H1 (cell line): Measurements from ENCODE around the gene JUP. TPM values are rescaled to one million over a fixed set of nuclear protein-coding genes. Genes with fewer than 3 reads are reported as not detected.

ENCODE experiments used
- ATF3 ChIP-seq: IDR thresholded peaks from 2 replicates; pipeline ENCODE4 v1.6.1; 2011; ENCODE audit warnings: low read depth, mild to moderate bottlenecking, low read length; ENCODE audit not compliant: insufficient read depth
- BRCA1 ChIP-seq: IDR thresholded peaks from 2 replicates; pipeline ENCODE4 v1.6.1; 2012; ENCODE audit warnings: low read depth, low read length, improper control_type of control experiment
- CBX8 ChIP-seq: fragments of 300-800, 300-1000 bp; sonication (generic); IDR thresholded peaks from 2 replicates; pipeline ENCODE4 v1.7.1; 2016; ENCODE audit warnings: low read depth, low read length, borderline replicate concordance
- CHD7 ChIP-seq: fragments of 300-600 bp; sonication (generic); IDR thresholded peaks from 2 replicates; pipeline ENCODE4 v1.7.1; 2012; ENCODE audit warnings: low read length, moderate library complexity, mild to moderate bottlenecking, inconsistent platforms; ENCODE audit not compliant: insufficient replicate concordance
- HDAC2 ChIP-seq, 2 experiments: fragments of 300-600 bp in 1 of 2; sonication (generic) in 1 of 2; IDR thresholded peaks; 2 replicates each; pipeline ENCODE4 v1.6.1; 2011 to 2012; ENCODE audit warnings: low read depth in 2 of 2, low read length in 2 of 2, mild to moderate bottlenecking in 2 of 2, moderate library complexity in 2 of 2, borderline replicate concordance in 1 of 2, inconsistent platforms in 1 of 2
- POLR2A ChIP-seq, 2 experiments: IDR thresholded peaks; 1 replicate in 1 of 2; 2 replicates in 1 of 2; pipeline ENCODE4 v1.6.1; 2011; ENCODE audit warnings: low read depth in 2 of 2, low read length in 2 of 2, mild to moderate bottlenecking in 2 of 2; ENCODE audit errors: control extremely low read depth in 1 of 2
- POU5F1 ChIP-seq: IDR thresholded peaks from 2 replicates; pipeline ENCODE4 v1.6.1; 2011; ENCODE audit warnings: low read depth, mild to moderate bottlenecking, low read length, moderate library complexity
- TAF1 ChIP-seq: IDR thresholded peaks from 2 replicates; pipeline ENCODE4 v1.6.1; 2011; ENCODE audit warnings: mild to moderate bottlenecking, low read depth, low read length
- TCF12 ChIP-seq: IDR thresholded peaks from 2 replicates; pipeline ENCODE4 v1.6.1; 2011; ENCODE audit warnings: low read depth, mild to moderate bottlenecking, low read length
- polyA plus RNA-seq, 7 experiments: library from polyadenylated mRNA; depleted of rRNA in 3 of 7; stranded (reverse) in 5 of 7; unstranded in 2 of 7; fragments of >200 nt in 5 of 7; fragments of 200-250 nt in 2 of 7; gene quantifications; 1 replicate in 5 of 7; 2 replicates in 1 of 7; 4 replicates in 1 of 7; pipeline versions ENCODE4 v1.2.1 to v1.2.3, GENCODE V29; 2011 to 2013; ENCODE audit warnings: missing spikeins in 2 of 7, mixed read lengths in 2 of 7
- total RNA-seq: library from RNA; stranded (reverse); fragmentation: NEBNext Ultra II Directional; extraction: Animal tissue kit (Norgen Biotek cat#: 25700); gene quantifications from 2 replicates; pipeline ENCODE4 v1.2.1, GENCODE V29; 2021

JUP gene
- total and polyA plus RNA-seq, 2 of the 8 experiments (the other 6 are each of a cell fraction or from before 2014, with no cell fraction given), result 62.8 to 102 TPM

- TF ChIP-seq CHD7 (no peak), POU5F1 (0 out of 2 replicates have a peak, but pooled peaks have one; percentile 53), ATF3 (no peak), BRCA1 (no peak), POLR2A (IDR thresholded peaks at IDR 0.05; ENCODE audit: control extremely low read depth in 1 of 2, low read depth in 2 of 2, low read length in 2 of 2) (no peak), HDAC2 (IDR thresholded peaks at IDR 0.05; ENCODE audit: borderline replicate concordance in 1 of 2, low read depth in 2 of 2, low read length in 2 of 2) (peak in 1 of 2 experiments; percentile 88; a peak in 1 of 4 replicates), CBX8 (no peak), TAF1 (no peak), TCF12 (peak; percentile 90; the same call in 1 of the 2 replicates)
Measured at GRCh38 chr17:41707803-41708669, 78.5 kb downstream of the JUP start (continued).
